Measurements from ENCODE around the gene LY9. TPM values are rescaled to one million over a fixed set of nuclear protein-coding genes. Genes with fewer than 3 reads are reported as not detected.

LY9 gene
- total and polyA plus RNA-seq, 9 of the 15 experiments (the other 6 are each of a cell fraction or from before 2014, with no cell fraction given) = not detected

DNA sequence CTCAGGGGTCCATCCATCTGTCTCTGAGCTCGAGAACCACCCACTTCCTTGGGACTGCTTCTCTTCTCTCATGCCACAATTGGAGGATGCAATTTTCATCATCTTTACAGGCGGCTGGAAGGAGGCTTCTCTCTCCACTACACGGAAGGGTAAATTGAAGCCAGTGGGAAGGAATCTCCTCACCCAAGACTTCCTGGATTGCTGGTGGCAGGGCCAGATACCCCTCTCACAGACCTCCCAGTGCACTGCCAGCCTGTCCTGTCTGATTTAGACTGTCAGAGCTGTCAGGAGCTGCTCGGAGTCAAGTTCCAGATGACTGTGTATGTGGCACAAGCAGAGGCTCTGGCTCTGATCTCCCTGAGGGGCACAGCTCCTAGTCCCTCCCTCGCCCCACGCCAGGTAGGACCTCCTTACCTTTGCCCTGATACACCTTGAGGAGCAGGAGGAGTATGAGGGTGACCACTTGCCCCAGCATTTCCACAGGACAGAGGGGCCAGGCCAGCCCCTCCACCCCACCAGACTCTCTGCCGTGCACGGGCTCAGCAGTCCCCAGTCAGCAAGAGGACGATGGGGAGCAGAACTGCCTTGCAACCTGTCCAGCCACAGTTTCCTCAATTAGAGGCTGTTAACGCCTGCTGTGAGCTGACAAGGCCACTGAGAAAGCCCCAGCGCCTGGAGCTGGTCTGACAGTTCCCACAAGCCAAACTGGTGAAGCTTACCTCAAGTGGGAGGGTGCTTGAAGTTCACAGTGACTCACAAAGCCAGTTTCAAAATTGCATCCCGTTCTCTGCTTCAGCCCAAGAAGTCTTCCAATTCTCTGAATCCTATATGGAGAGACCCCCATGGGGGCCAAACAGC is 66.5 kb downstream of the LY9 start, which contains the start of gene CD244 (continued):
- TF ChIP-seq GTF2E2 (tag; IDR thresholded peaks at IDR 0.05) (no peak), ZNF232 (CRISPR knock-in tag; IDR thresholded peaks at IDR 0.05) (no peak)

DNA sequence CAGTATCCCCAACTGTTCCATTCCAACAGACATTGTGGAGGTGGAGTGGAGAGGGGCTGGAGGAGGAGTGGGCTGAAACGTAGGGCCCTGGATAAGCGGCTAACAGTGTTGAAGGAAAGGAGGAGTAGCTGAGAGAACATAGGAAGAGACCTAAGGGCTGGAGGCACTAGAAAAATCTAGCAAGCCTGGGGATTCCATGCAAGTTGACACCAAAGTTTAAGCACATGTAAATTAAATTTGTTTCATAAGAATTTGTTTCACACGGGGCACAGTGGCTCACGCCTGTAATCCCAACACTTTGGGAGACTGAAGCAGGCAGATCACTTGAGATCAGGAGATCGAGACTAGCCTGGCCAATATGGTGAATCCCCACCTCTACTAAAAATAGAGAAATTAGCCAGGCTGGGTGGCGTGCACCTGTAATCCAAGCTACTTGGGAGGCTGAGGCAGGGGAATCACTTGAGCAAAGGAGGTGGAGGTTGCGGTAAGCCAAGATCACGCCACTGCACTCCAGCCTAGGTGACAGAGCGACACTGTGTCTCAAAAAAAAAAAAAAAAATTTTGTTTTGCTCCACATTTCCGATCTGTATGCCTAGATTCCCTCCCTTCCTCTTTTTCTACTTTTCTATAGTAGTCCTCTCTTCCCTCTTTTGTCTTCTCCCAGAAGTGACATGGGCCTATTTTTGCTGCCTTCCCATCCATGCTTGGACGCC is 67.2 kb downstream of the LY9 start:
- Histone ChIP-seq H2AFZ (ENCODE audit: low read depth, low read length) (no peak overlapping the region), H3K36me3 (ENCODE audit: control insufficient read depth, insufficient read depth, low read length) (no peaks in the 10 kb centered on the region), H3K27me3 (ENCODE audit: control insufficient read depth in 2 of 2, insufficient read depth in 2 of 2, low read length in 2 of 2) (peaks cover 4 to 27% of the 10 kb centered on the region in 2 experiments; a peak in 4 of 5 replicates), H3K9me1 (ENCODE audit: control insufficient read depth, insufficient read depth, low read length) (no peaks in the 10 kb centered on the region), H3K4me2 (ENCODE audit: insufficient read depth, low read length) (no peak overlapping the region), H3K9ac (ENCODE audit: insufficient read depth in 1 of 2, low read depth in 2 of 2, low read length in 2 of 2) (no peak overlapping the region), H4K20me1 (replicated peaks; ENCODE audit: control insufficient read depth, insufficient read depth, low read length) (0 out of 2 replicates have a peak, but pooled peaks cover 2% of the 10 kb centered on the region), H3K4me3 (no peak overlapping the region), H3K27ac (ENCODE audit: extremely low read depth, low read depth, low read length) (no peak overlapping the region), H3K79me2 (ENCODE audit: control insufficient read depth, insufficient read depth, low read length) (no peaks in the 10 kb centered on the region), H3K4me1 (replicated peaks in 1 of 2; ENCODE audit: control insufficient read depth in 2 of 2, insufficient read depth in 2 of 2, low read length in 2 of 2) (no peaks in the 10 kb centered on the region), H3K9me3 (replicated peaks; ENCODE audit: control insufficient read depth, insufficient read depth, low read depth, low read length) (no peaks in the 10 kb centered on the region)
- 2% methylated on average over 9 of the region's 11 CpGs for WGBS (ENCODE audit: insufficient coverage, low coverage, missing lambda C conversion rate)
- no peak for ATAC-seq
- intact Hi-C loops (cut with micrococcal nuclease) = no loop called here
- no peak for FAIRE-seq
- CTCF ChIA-PET (ENCODE audit: low intra/inter-chr PET ratio) = no interaction called here
- POLR2A ChIA-PET = interaction anchor here (0.8 kb wide), 1 partner anchor 14 kb away, joined by 4 read pairs; no protein-coding TSS in a partner anchor
- in situ Hi-C loops (cut with MboI) = no loop called here
- BruUV-seq (replicated peaks) = no TSS peak
- no peak for DNase-seq (ENCODE audit: extremely low read depth in 1 of 4, low spot score in 3 of 4)
- TF ChIP-seq ZNF780A (CRISPR knock-in tag; IDR thresholded peaks at IDR 0.05) (no peak), ZFP1 (CRISPR knock-in tag; IDR thresholded peaks at IDR 0.05) (no peak), NR2C2 (CRISPR knock-in tag; IDR thresholded peaks at IDR 0.05) (no peak), NR2C2 (tag; IDR thresholded peaks at IDR 0.05) (no peak), ZNF12 (CRISPR knock-in tag; IDR thresholded peaks at IDR 0.05) (no peak), MAFK (IDR thresholded peaks at IDR 0.05; ENCODE audit: low read length) (no peak), KDM4B (IDR thresholded peaks at IDR 0.05; ENCODE audit: borderline replicate concordance in 2 of 2, low read depth in 1 of 2) (no peak), GMEB1 (CRISPR knock-in tag; IDR thresholded peaks at IDR 0.05) (no peak), HNRNPH1 (optimal IDR thresholded peaks at IDR 0.05; ENCODE audit: low read depth, low read length) (no peak), SMC3 (conservative IDR thresholded peaks at IDR 0.05; ENCODE audit: insufficient read depth, low read depth, low read length) (no peak), CBX8 (IDR thresholded peaks at IDR 0.05; ENCODE audit: borderline replicate concordance, extremely low read depth, low read depth, low read length, poor library complexity, severe bottlenecking) (no peak)
- TF ChIP-seq, protein P1, sequence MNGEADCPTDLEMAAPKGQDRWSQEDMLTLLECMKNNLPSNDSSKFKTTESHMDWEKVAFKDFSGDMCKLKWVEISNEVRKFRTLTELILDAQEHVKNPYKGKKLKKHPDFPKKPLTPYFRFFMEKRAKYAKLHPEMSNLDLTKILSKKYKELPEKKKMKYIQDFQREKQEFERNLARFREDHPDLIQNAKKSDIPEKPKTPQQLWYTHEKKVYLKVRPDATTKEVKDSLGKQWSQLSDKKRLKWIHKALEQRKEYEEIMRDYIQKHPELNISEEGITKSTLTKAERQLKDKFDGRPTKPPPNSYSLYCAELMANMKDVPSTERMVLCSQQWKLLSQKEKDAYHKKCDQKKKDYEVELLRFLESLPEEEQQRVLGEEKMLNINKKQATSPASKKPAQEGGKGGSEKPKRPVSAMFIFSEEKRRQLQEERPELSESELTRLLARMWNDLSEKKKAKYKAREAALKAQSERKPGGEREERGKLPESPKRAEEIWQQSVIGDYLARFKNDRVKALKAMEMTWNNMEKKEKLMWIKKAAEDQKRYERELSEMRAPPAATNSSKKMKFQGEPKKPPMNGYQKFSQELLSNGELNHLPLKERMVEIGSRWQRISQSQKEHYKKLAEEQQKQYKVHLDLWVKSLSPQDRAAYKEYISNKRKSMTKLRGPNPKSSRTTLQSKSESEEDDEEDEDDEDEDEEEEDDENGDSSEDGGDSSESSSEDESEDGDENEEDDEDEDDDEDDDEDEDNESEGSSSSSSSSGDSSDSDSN (IDR thresholded peaks at IDR 0.05; ENCODE audit: borderline replicate concordance in 1 of 2, low read depth in 2 of 2, low read length in 2 of 2) = no peak

All from K562 (cell line).